ENCODE measurements around the gene LCE3A. TPM values are rescaled to one million over a fixed set of nuclear protein-coding genes. Genes with fewer than 3 reads are reported as not detected.

The LCE3A gene
- total RNA-seq, 1 donor from 2014 or later = not detected

Other genes starting within 250 kb of the LCE3A start
- gene CRNN, start 208.8 kb downstream of the LCE3A start, total RNA-seq = not detected
- not detected for gene LCE5A, start 112.3 kb downstream of the LCE3A start, total RNA-seq
- not detected for gene CRCT1, start 108.6 kb downstream of the LCE3A start, total RNA-seq
- gene LCE3E, start 56.3 kb downstream of the LCE3A start, total RNA-seq = not detected
- not detected for gene LCE3D, start 42.6 kb downstream of the LCE3A start, total RNA-seq
- gene LCE3C, start 22.9 kb downstream of the LCE3A start, total RNA-seq = not detected
- gene LCE3B, start 9.3 kb downstream of the LCE3A start, total RNA-seq = not detected
- gene LCE2D, start 40.3 kb upstream of the LCE3A start, total RNA-seq = not detected
- gene LCE2C, start 52.2 kb upstream of the LCE3A start, total RNA-seq = not detected
- not detected for gene LCE2B, start 63.0 kb upstream of the LCE3A start, total RNA-seq
- gene LCE2A, start 75.2 kb upstream of the LCE3A start, total RNA-seq = not detected
- not detected for gene LCE4A, start 85.1 kb upstream of the LCE3A start, total RNA-seq
- gene KPRP, start 134.9 kb upstream of the LCE3A start, total RNA-seq = not detected
- gene LCE1F, start 152.0 kb upstream of the LCE3A start, total RNA-seq = not detected
- not detected for gene LCE1E, start 163.2 kb upstream of the LCE3A start, total RNA-seq
- gene LCE1D, start 173.6 kb upstream of the LCE3A start, total RNA-seq = not detected
- not detected for gene LCE1C, start 183.5 kb upstream of the LCE3A start, total RNA-seq
- not detected for gene LCE1B, start 188.9 kb upstream of the LCE3A start, total RNA-seq
- not detected for gene LCE1A, start 204.4 kb upstream of the LCE3A start, total RNA-seq
- not detected for gene LCE6A, start 219.8 kb upstream of the LCE3A start, total RNA-seq
- gene LCE7A, start 236.9 kb upstream of the LCE3A start, total RNA-seq = not detected